Gastroesophageal sphincter (tissue), 3 donors: Measurements from ENCODE around the gene CMIP.

Experiments
- CTCF ChIP-seq, 4 experiments: fragments of 200-600 bp in 2 of 4; fragments of 450-650 bp in 2 of 4; sonication (generic) in 1 of 4; IDR thresholded peaks; one replicate each; pipeline ENCODE4 v1.5.1; 2017 to 2019; ENCODE audit warnings: antibody characterized with exemption in 4 of 4, mild to moderate bottlenecking in 2 of 4, moderate library complexity in 2 of 4
- EP300 ChIP-seq: sonication (generic); formaldehyde crosslinking; IDR thresholded peaks from one replicate; pipeline ENCODE4 v1.6.1; 2017; ENCODE audit warnings: antibody characterized with exemption, mild to moderate bottlenecking
- POLR2A ChIP-seq, 2 donors: fragments of 450-650 bp; IDR thresholded peaks; one replicate each; pipeline ENCODE4 v1.6.1; 2017; ENCODE audit warnings: antibody characterized with exemption in 2 of 2, mild to moderate bottlenecking in 2 of 2, moderate library complexity in 1 of 2
- POLR2AphosphoS5 ChIP-seq: sonication (generic); formaldehyde crosslinking; IDR thresholded peaks from one replicate; pipeline ENCODE4 v1.6.1; 2017; ENCODE audit warnings: antibody characterized with exemption

- TF ChIP-seq POLR2A (IDR thresholded peaks at IDR 0.05) (no peak), EP300 (no peak), CTCF (IDR thresholded peaks at IDR 0.05) (no peak), POLR2AphosphoS5 (no peak)
Measured at GRCh38 chr16:81408409-81408950, 36.1 kb upstream of the CMIP start.
